Kasumi-1 (cell line): ENCODE data around the gene KLHL14.
"Not testable (repeated sequence)": the region's sequence is repeated elsewhere in the genome, so short reads cannot be mapped to it uniquely, and the experiment has no call there.

Experiments used
- DNase-seq, 2 experiments: peaks; one replicate each; lab custom pipeline; 2025; lab: John Stamatoyannopoulos, UW

Gene KLHL14

DNA sequence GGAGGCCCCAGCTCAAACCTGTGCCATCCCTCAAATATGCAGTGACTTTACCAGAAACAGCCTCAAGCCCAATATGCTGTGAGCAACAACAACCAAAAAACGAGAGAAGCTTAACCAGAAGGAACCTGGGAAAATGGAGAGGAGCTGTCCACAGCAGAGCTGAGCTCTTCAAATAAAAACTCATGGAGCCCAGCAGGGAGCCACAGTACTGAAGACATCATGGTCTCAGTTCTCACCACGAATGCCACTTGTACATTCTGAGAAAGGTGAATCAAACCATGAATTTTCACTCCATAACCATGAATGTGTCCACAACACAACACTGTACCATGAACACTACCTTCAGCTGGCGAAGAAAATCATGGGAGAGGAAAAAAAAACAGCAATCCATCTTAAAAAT is 50.5 kb downstream of the KLHL14 start:
- DNase-seq: no peak

DNA sequence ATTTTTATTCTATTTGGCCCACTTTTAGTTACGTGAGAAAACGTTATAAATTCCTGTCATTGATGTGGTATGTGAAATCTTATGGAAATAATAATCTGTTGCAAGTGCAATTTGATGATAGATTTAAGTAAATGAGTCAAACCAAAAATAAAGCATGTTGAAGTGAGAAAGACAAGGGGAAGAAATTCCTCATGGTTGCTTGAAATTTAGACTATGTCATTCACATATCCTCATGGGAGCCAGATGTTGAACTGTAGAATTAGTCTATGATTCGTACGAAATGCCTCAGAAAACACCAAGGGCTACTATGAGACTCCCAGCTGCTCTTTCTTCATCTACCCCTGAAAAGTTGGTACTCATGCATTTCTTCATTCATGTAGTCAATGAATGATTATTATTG is 55.7 kb downstream of the KLHL14 start:
- no peak for DNase-seq

DNA sequence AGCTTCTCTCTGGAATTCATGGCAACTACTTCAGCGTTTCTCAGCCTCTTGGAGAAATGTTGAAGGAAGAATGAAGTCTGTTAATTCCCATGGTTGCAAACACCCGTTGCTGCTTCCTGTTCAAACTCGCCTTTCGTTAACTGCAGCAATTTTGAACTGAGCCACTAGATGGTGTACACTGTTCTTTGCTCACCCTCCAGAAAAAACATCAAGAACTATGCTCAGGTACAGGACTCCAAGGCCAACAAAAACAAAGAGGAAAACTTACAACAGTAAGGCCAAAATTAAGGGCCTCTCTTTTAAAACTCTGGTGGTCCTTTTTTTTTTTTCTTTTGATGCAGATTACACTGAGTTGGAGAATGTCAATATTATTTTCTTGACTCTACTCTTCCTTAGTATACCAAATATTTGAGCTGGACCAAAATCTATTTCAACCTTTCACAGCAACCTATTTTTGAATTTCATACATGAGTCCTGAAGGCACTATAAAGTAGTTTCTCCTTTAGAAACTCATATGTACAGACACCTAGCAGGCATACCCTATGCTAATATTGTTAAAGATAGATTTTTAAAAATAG is 58.2 kb downstream of the KLHL14 start:
- peak; percentile 91 to 94 for DNase-seq

DNA sequence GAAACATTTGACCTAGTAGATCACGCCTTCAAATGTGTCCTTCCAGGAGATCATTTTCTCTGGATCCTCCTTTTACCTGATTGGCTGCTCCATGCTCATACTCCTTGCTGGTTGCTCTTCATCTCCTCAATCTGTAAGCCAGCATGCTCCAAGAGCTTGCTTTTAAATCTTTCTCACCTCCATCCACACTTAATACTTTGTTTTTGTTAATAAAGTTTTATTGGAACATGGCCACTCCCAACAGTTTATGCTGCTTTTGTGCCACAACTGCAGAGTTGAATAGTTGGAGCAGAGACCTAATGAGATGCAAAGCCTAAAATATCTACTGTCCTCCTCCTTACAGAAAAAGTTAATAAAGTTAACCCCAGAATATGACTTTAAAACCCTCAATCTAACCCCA is 60.0 kb downstream of the KLHL14 start:
- no peak for DNase-seq

DNA sequence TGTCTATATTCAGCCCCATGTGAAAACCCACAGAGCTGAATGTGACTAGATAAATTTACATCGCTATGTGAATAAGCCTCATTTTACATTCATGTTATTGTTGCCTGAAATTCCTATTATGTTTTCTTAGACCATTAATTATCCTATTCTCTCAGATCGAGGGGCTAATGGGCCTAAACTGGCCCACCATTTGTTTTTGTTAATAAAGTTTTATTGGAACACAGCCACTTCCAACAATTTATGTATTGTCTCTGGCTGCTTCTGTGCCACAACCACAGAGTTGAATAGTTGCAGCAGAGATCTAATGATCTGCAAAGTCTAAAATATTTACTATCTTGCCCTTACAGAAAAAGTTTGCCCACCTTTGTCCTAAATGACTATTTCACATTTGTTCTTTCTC is 61.0 kb downstream of the KLHL14 start:
- no peak for DNase-seq

DNA sequence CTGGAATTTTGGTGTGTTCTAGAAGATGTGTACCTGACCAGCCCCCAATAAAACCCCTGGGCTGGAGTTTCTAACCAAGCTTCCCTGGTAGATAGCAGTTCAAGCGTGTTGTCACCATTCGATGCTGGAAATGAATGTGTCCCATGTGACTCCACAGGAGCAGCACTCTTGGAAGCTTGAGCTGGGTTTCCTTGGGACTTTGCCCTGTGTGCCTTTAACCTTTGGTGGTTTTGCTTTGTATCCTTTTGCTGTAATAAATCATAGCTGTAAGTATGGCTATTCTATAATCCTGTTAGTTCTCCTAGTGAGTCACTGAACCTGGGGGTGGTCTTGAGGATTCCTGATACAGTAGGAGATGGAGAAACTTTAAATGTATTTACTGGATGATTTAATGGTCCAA is 65.2 kb downstream of the KLHL14 start:
- no peak for DNase-seq

DNA sequence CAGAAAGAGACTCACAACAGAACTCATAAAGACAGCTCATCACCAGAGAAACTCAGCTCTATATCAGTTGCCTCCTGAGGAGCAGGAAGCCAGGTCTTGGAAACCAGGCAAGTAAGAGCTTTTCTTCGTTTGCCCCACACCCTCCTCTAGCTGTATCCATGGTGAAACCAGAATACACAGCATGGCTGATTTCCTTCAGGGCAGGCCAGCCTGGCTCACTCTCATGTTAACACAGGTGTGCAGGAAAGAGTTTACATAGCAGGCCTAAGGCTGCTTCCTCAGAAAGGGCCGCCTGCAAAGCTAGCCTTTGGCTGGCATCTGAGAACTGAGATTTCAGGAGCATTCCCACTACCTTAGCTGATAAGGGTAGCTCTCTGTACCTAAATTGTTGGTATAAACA is 65.7 kb downstream of the KLHL14 start:
- DNase-seq: no peak

DNA sequence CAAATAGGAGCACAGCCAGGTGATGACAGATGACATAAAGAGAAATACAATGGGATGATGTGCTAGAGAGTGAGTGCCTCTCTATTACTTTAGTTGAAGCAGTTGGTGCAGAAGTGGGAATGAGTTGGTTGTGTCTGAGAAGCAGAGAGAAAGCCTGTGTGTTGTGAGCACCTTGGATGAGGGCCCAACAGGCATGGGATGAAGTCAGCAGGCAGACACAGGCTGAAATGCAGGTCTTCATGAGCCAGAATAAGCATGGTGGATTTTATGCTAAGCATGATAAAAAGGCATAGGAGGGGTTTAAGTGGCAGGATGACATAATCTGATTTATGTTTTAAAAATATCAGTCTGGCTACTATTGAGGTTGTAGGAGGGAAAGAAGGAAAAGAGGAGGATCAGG is 71.5 kb downstream of the KLHL14 start:
- no peak for DNase-seq

DNA sequence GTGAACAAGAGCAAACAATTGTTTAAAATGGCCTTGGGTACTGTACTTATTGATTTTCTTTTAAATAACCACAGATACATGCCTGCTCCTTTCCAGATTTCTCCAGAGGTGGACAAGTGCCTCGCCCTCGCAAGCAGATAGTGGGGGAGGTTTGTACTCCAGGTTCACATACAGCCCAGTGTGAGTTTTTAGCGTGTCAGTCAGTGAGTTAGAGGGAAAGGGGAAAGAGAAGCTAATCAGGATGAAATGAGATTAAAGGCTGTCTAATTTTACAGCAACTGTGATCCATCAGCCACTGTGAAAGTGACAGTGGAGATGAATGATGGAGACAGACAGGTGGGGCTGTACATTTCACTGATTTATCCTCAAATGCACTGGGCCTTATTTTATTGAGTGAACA is 74.7 kb downstream of the KLHL14 start:
- no peak for DNase-seq

DNA sequence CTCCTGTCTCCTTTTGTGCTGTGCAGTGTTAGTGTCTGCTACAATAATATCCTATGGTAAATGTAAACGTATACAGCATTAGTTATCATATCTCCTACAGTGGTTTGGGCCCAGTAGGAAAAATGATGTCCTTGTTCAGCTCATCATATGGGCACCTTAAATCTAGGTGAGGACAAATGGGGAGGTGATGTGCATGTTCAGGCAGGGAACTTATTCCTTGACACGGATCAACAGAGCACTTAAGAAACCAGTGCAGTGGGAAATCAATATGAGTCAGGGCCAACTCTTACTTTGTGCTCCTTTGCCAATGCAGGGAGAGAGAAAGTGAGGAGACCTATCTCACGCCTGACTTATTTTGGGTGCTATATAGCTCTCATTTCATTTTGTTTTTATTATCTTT is 76.4 kb downstream of the KLHL14 start:
- DNase-seq: no peak

- no peak for DNase-seq
These were observed 77.3 kb downstream of the KLHL14 start for GRCh38 chr18:32695534-32695933.

GRCh38 chr18:32688821-32689220 is 84.0 kb downstream of the KLHL14 start:
- no peak for DNase-seq

- DNase-seq: no peak
These were observed 87.9 kb downstream of the KLHL14 start for GRCh38 chr18:32684940-32685339.

GRCh38 chr18:32684096-32684495 is 88.7 kb downstream of the KLHL14 start:
- no peak for DNase-seq

DNA sequence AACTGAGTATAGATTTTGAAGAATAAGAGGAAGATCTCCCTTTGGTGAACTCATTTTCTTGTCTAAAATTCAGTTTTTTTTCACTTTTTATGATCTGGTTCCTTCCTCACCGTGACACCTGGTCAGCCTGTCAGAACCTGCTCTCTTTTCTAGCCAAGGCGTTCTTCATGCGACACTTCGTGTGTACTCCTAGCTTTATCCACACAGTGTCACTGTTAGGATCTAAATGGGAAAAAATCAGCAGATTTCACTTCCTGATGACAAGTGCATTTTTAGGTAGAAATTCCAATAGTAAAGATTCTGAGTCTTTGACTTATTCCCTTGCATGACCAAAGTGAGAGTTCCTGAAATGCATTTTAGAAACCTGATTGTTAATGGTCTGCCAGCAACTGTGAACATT is 89.8 kb downstream of the KLHL14 start:
- peak in 1 of 2 experiments; percentile 2 for DNase-seq

GRCh38 chr18:32677578-32677977 is 95.2 kb downstream of the KLHL14 start:
- no peak for DNase-seq

GRCh38 chr18:32674491-32674890 is 98.3 kb downstream of the KLHL14 start:
- peak; percentile 15 to 24 for DNase-seq

DNA sequence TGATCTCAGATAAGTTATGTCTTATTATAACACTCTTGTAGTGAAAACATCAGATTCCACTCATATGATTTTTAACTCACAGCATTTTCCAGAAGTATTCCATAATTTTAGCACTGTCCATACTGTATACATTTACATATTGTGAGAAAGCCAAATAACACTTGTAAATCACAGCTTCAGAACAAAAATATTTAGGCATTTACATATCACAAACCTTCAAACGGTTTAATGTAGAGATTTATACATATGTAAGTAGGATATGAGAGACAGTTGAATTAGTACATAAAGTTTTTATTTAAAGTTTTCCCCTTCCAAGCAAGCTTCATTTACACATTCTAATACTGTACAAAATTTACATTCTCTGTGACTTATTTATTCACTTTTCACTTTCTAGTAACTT is 100.4 kb downstream of the KLHL14 start:
- no peak for DNase-seq

DNA sequence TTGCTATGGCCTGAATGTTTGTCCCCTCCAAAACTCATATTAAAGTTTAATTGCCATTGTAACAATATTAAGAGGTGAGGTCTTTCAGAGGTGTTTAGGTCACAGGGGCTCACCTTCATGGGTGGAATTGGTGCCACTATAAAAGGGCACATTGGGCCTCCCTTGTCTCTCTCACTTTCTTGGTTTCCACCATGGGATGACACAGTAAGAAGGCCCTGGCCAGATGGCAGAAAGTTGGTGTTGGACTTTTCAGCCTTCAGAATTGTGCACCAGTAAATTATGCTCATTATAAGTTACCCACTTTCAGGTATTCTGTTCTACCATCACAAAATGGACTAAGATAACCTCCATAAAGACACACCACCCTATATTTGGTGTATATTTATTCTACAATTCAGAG is 102.1 kb downstream of the KLHL14 start:
- DNase-seq: no peak

- no peak for DNase-seq
These were observed 103.2 kb downstream of the KLHL14 start for GRCh38 chr18:32669549-32670165.

- DNase-seq: no peak
These were observed 103.9 kb downstream of the KLHL14 start for GRCh38 chr18:32668956-32669355.

GRCh38 chr18:32661486-32662299 is 111.1 kb downstream of the KLHL14 start:
- DNase-seq: no peak

DNA sequence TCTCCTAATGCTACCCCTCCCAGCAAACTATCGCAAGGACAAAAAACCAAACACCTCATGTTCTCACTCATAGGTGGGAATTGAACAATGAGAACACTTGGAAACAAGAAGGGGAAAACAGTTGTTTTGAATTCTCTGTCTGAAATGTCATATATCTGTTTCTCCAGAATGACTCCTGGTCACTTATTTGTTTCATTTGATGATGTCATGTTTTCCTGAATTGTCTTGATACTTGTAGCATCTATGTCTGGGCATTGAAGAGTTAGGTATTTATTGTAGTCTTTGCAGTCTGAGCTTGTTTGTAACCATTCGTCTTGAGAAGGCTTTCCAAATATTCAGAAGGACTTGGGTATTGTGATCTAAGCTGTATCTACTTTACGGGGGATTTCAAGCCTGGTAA is 118.3 kb downstream of the KLHL14 start:
- not testable (repeated sequence) for DNase-seq
